Measurements from ENCODE around the gene PPP5C. TPM values are rescaled to one million over a fixed set of nuclear protein-coding genes. Genes with fewer than 3 reads are reported as not detected.

The PPP5C gene
- total and polyA plus RNA-seq, 2 of the 13 experiments (the other 11 are each of a cell fraction or from before 2014, with no cell fraction given) = 41.6 to 67.9 TPM

DNA sequence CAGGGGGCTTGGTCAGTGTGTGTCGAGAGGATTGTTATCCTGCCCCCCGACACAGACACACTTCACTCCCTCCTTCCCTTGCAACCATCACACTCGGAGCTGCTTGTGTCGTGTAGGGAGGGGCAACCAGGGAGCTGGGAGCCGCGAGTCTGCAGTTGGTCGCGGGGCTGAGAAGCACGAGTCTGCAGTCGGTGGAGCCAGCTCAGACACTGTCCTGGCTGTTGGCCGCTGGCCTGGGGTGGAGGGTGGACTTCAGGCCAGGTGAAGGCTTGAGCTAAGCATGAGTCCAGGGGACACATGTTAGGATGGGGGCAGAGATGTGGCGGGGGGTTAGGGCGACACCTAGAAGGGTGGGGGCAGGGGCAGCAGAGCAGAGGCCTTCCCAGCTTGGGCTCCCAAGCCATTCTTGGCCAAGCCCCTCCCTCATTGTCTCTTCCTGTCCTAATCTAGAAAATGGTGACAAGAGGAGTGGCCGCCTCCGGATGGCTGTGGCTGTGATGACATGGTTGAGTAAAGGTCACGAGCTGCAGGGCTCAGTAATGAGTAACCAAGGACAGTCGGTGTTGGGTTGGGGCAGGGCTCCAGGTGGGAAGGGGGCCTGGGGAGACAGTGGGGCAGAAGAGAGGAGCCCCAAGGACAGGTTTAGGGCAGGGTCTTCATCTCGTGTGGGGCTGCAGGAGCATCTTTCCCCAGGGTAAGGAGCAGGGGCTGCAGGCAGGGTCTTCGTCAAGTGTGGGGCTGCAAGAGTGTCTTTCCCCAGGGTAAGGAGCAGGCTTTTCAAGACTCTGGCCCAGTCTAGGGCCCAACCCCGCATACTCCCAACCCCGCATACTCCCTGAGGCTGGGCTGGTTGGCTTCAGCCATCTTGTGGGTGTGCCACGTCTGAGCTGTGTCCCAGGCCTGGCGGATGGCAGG, 8.6 kb downstream of the PPP5C start (continued):
- TF ChIP-seq, protein P1, sequence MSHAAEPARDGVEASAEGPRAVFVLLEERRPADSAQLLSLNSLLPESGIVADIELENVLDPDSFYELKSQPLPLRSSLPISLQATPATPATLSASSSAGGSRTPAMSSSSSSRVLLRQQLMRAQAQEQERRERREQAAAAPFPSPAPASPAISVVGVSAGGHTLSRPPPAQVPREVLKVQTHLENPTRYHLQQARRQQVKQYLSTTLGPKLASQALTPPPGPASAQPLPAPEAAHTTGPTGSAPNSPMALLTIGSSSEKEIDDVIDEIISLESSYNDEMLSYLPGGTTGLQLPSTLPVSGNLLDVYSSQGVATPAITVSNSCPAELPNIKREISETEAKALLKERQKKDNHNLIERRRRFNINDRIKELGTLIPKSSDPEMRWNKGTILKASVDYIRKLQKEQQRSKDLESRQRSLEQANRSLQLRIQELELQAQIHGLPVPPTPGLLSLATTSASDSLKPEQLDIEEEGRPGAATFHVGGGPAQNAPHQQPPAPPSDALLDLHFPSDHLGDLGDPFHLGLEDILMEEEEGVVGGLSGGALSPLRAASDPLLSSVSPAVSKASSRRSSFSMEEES (CRISPR knock-in tag; IDR thresholded peaks at IDR 0.05) = peak; percentile 85
- peak; percentile 83 for TF ChIP-seq PPARG (CRISPR knock-in tag; conservative IDR thresholded peaks at IDR 0.05)
- TF ChIP-seq, protein P2, sequence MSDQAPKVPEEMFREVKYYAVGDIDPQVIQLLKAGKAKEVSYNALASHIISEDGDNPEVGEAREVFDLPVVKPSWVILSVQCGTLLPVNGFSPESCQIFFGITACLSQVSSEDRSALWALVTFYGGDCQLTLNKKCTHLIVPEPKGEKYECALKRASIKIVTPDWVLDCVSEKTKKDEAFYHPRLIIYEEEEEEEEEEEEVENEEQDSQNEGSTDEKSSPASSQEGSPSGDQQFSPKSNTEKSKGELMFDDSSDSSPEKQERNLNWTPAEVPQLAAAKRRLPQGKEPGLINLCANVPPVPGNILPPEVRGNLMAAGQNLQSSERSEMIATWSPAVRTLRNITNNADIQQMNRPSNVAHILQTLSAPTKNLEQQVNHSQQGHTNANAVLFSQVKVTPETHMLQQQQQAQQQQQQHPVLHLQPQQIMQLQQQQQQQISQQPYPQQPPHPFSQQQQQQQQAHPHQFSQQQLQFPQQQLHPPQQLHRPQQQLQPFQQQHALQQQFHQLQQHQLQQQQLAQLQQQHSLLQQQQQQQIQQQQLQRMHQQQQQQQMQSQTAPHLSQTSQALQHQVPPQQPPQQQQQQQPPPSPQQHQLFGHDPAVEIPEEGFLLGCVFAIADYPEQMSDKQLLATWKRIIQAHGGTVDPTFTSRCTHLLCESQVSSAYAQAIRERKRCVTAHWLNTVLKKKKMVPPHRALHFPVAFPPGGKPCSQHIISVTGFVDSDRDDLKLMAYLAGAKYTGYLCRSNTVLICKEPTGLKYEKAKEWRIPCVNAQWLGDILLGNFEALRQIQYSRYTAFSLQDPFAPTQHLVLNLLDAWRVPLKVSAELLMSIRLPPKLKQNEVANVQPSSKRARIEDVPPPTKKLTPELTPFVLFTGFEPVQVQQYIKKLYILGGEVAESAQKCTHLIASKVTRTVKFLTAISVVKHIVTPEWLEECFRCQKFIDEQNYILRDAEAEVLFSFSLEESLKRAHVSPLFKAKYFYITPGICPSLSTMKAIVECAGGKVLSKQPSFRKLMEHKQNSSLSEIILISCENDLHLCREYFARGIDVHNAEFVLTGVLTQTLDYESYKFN (CRISPR knock-in tag; conservative IDR thresholded peaks at IDR 0.05) = peak; percentile 77
- no peak for TF ChIP-seq ZMYM2 (CRISPR knock-in tag; IDR thresholded peaks at IDR 0.05)
- 0 out of 2 replicates have a peak, but pooled peaks have one; percentile 43 for TF ChIP-seq MEF2D (CRISPR knock-in tag; IDR thresholded peaks at IDR 0.05)
- TF ChIP-seq MXI1 (IDR thresholded peaks at IDR 0.05; ENCODE audit: borderline replicate concordance, low read depth, low read length) = peak; percentile 22; the same call in 1 of the 3 replicates
- TF ChIP-seq ZSCAN12 (CRISPR knock-in tag; IDR thresholded peaks at IDR 0.05) = no peak
- no peak for TF ChIP-seq ZNF629 (CRISPR knock-in tag; conservative IDR thresholded peaks at IDR 0.05)
